Transverse colon (tissue), 4 donors: ENCODE results near the gene SLC5A1. TPM values are rescaled to one million over a fixed set of nuclear protein-coding genes. Genes with fewer than 3 reads are reported as not detected.
"Not testable (repeated sequence)": the region's sequence is repeated elsewhere in the genome, so short reads cannot be mapped to it uniquely, and the experiment has no call there.

ENCODE experiments used
- DNase-seq: peaks from one replicate; pipeline ENCODE4 v3.0.0-alpha.2; 2019
- H3K27ac ChIP-seq, 4 donors: fragments of 200-600 bp; sonication (generic); 2 replicates each; pipeline ENCODE4 v1.5.1; 2016 to 2018; ENCODE audit warnings: inconsistent platforms in 4 of 4
- H3K27me3 ChIP-seq: fragments of 200-600 bp; sonication (generic); 2 replicates; pipeline ENCODE4 v1.5.1; 2017; ENCODE audit warnings: inconsistent platforms
- H3K36me3 ChIP-seq, 4 donors: fragments of 200-600 bp; sonication (generic); 2 replicates each; pipeline ENCODE4 v1.5.1; 2017 to 2019; ENCODE audit warnings: inconsistent platforms in 4 of 4
- H3K4me1 ChIP-seq, 4 donors: fragments of 200-600 bp; sonication (generic); 2 replicates each; pipeline ENCODE4 v1.5.1; 2017 to 2020; ENCODE audit warnings: inconsistent platforms in 4 of 4
- H3K4me3 ChIP-seq, 4 donors: fragments of 200-600 bp; sonication (generic); 1 replicate in 1 of 4; 2 replicates in 3 of 4; pipeline versions ENCODE4 v1.5.1 to v1.6.1; 2017 to 2019; ENCODE audit warnings: inconsistent platforms in 4 of 4
- H3K9me3 ChIP-seq, 2 donors: fragments of 200-600 bp; sonication (generic); 2 replicates each; pipeline ENCODE4 v1.5.1; 2017 to 2019; ENCODE audit warnings: inconsistent platforms in 2 of 2
- CTCF ChIP-seq, 5 experiments: fragments of 200-600 bp in 3 of 5; fragments of 450-650 bp in 2 of 5; sonication (generic) in 3 of 5; IDR thresholded peaks; 1 replicate in 2 of 5; 2 replicates in 3 of 5; pipeline ENCODE4 v1.5.1; 2016 to 2017; ENCODE audit warnings: antibody characterized with exemption in 5 of 5, inconsistent platforms in 3 of 5, mild to moderate bottlenecking in 2 of 5, moderate library complexity in 1 of 5
- EP300 ChIP-seq: sonication (generic); formaldehyde crosslinking; IDR thresholded peaks from one replicate; pipeline ENCODE4 v1.6.1; 2017; ENCODE audit warnings: antibody characterized with exemption, low read depth
- POLR2A ChIP-seq: fragments of 450-650 bp; IDR thresholded peaks from one replicate; pipeline ENCODE4 v1.6.1; 2016; ENCODE audit warnings: antibody characterized with exemption, mild to moderate bottlenecking, moderate library complexity
- POLR2AphosphoS5 ChIP-seq, 3 donors: sonication (generic); formaldehyde crosslinking; IDR thresholded peaks; one replicate each; pipeline ENCODE4 v1.6.1; 2016; ENCODE audit warnings: antibody characterized with exemption in 3 of 3
- WGBS, 2 donors: methylation state at CpG; one replicate each; pipeline ENCODE4 v1.1.5; 2018; ENCODE audit warnings: low coverage in 1 of 2; 5-methylcytosine and 5-hydroxymethylcytosine counted together
- in situ Hi-C, 4 donors: fragments of 200-750 bp; cut with MboI; loops; one replicate each; pipeline versions ENCODE4 v1.15.0 to v1.15.1; 2017; ENCODE audit warnings: low sequenced_read_pairs in 3 of 4, low pct_ligation_motif_present in 1 of 4, low pct_unique_long_range_greater_than_20kb in 1 of 4
- intact Hi-C: fragments of 100-400 bp; cut with DNase I; formaldehyde crosslinking; loops from one replicate; pipeline ENCODE4 v1.15.1; 2023; ENCODE audit warnings: low total_unique reads
- total RNA-seq, 4 donors: library from RNA; depleted of rRNA; stranded (reverse); fragments of >200 nt; gene quantifications; one replicate each; pipeline ENCODE4 v1.1.0, GENCODE V29; 2016

SLC5A1 gene
- total RNA-seq, 4 donors from 2014 or later: 25.5 to 145 (median 83.2) TPM

- TF ChIP-seq POLR2AphosphoS5 (IDR thresholded peaks at IDR 0.05): peak in 1 of 3 donors; percentile 29
- Histone ChIP-seq H3K27ac (peak overlapping the region in 3 of 4 donors; percentile 1 to 42 (median 32)), H3K4me3 (peak overlapping the region in 3 of 4 donors; percentile 22 to 30 (median 26))
- DNase-seq: peak; percentile 36
- WGBS, 2 donors: 33 to 37% methylated on average over 10 to 15 of the region's 16 CpGs
- H3K27me3 ChIP-seq, H3K9me3 ChIP-seq, H3K36me3 ChIP-seq, H3K4me1 ChIP-seq, intact Hi-C loops, in situ Hi-C loops: not testable (repeated sequence)
Observed at GRCh38 chr22:32137731-32138324, 94.8 kb downstream of the SLC5A1 start.

- H3K9me3 ChIP-seq, H3K36me3 ChIP-seq, in situ Hi-C loops, H3K4me3 ChIP-seq, H3K4me1 ChIP-seq, H3K27me3 ChIP-seq, DNase-seq, H3K27ac ChIP-seq, intact Hi-C loops: not testable (repeated sequence)
- WGBS, 2 donors: 45 to 72% methylated on average over 1 of the region's 1 CpG
Observed at GRCh38 chr22:32138576-32138975, 95.5 kb downstream of the SLC5A1 start.

GRCh38 chr22:32140688-32141087, 97.6 kb downstream of the SLC5A1 start:
- in situ Hi-C loops, H3K27me3 ChIP-seq, H3K36me3 ChIP-seq, H3K4me3 ChIP-seq, H3K4me1 ChIP-seq, H3K9me3 ChIP-seq, H3K27ac ChIP-seq, intact Hi-C loops, DNase-seq: not testable (repeated sequence)
- 43% methylated on average over 6 of the region's 6 CpGs; no CpG with 5 or more reads in 1 of the 2 donors for WGBS, 2 donors

- intact Hi-C loops: no loop called here
- no peak for DNase-seq
- no peaks in the 10 kb centered on the region for H3K4me1 ChIP-seq
- no peaks in the 10 kb centered on the region for H3K36me3 ChIP-seq
- in situ Hi-C loops: no loop called here
- no peak for TF ChIP-seq CTCF (IDR thresholded peaks at IDR 0.05)
- no peak for TF ChIP-seq EP300
- no peak for TF ChIP-seq POLR2AphosphoS5 (IDR thresholded peaks at IDR 0.05)
- no peak for TF ChIP-seq POLR2A
- no peak overlapping the region for H3K4me3 ChIP-seq
- H3K9me3 ChIP-seq: no peaks in the 10 kb centered on the region
- H3K27ac ChIP-seq: no peak overlapping the region
- no peaks in the 10 kb centered on the region for H3K27me3 ChIP-seq
Observed at GRCh38 chr22:32142600-32142999, 99.5 kb downstream of the SLC5A1 start.

GRCh38 chr22:32144496-32145274, 101.6 kb downstream of the SLC5A1 start:
- no peaks in the 10 kb centered on the region for H3K36me3 ChIP-seq
- in situ Hi-C loops: no loop called here
- no peak overlapping the region for H3K27ac ChIP-seq
- no peak for DNase-seq
- TF ChIP-seq POLR2AphosphoS5 (IDR thresholded peaks at IDR 0.05) (no peak), EP300 (no peak)
- H3K4me1 ChIP-seq: no peaks in the 10 kb centered on the region
- no peak overlapping the region for H3K4me3 ChIP-seq
- intact Hi-C loops: no loop called here
- no peaks in the 10 kb centered on the region for H3K9me3 ChIP-seq
- 66 to 67% methylated on average over 4 to 6 of the region's 6 CpGs for WGBS, 2 donors
- no peaks in the 10 kb centered on the region for H3K27me3 ChIP-seq

GRCh38 chr22:32147128-32147527, 104.1 kb downstream of the SLC5A1 start:
- DNase-seq, in situ Hi-C loops, H3K4me3 ChIP-seq, H3K4me1 ChIP-seq, intact Hi-C loops, H3K27me3 ChIP-seq, H3K27ac ChIP-seq, H3K36me3 ChIP-seq, H3K9me3 ChIP-seq: not testable (repeated sequence)
- 79 to 93% methylated on average over 5 to 8 of the region's 8 CpGs for WGBS, 2 donors

GRCh38 chr22:32148372-32148771, 105.3 kb downstream of the SLC5A1 start:
- H3K36me3 ChIP-seq, H3K9me3 ChIP-seq, H3K4me1 ChIP-seq, intact Hi-C loops, in situ Hi-C loops, H3K27ac ChIP-seq, H3K27me3 ChIP-seq, H3K4me3 ChIP-seq, DNase-seq: not testable (repeated sequence)
- 74% methylated on average over 4 of the region's 4 CpGs; no CpG with 5 or more reads in 1 of the 2 donors for WGBS, 2 donors

- not testable (repeated sequence) for DNase-seq
Observed at GRCh38 chr22:32150647-32151046, 107.6 kb downstream of the SLC5A1 start.

GRCh38 chr22:32151641-32152040, 108.6 kb downstream of the SLC5A1 start:
- H3K9me3 ChIP-seq, H3K36me3 ChIP-seq, intact Hi-C loops, H3K27ac ChIP-seq, H3K27me3 ChIP-seq, in situ Hi-C loops, DNase-seq, H3K4me3 ChIP-seq, H3K4me1 ChIP-seq: not testable (repeated sequence)
- WGBS, 2 donors: 47 to 70% methylated on average over 5 to 6 of the region's 6 CpGs

More at GRCh38 chr22:32150647-32151046, 107.6 kb downstream of the SLC5A1 start:
- H3K9me3 ChIP-seq, H3K4me1 ChIP-seq, H3K27me3 ChIP-seq, H3K27ac ChIP-seq, in situ Hi-C loops, intact Hi-C loops, H3K4me3 ChIP-seq, H3K36me3 ChIP-seq: not testable (repeated sequence)
- 54 to 67% methylated on average over 5 to 7 of the region's 7 CpGs for WGBS, 2 donors
